OCI-LY7 (cell line): ENCODE results near the gene NRDC. TPM values are rescaled to one million over a fixed set of nuclear protein-coding genes. Genes with fewer than 3 reads are reported as not detected.

ENCODE experiments used
- BruUV-seq: library from RNA; stranded (reverse); fragments of 400-500 nt; replicated peaks from 2 replicates; lab custom pipeline; 2021; lab: Mats Ljungman, UMichigan
- CTCF ChIA-PET: fragments of 300-600 bp; sonication (Branson Sonifier 250); formaldehyde crosslinking; loops from one replicate; lab custom pipeline; 2022; ENCODE audit warnings: antibody characterized with exemption; ENCODE audit not compliant: unreplicated experiment; lab: Charles Lee
- POLR2A ChIA-PET: fragments of 300-600 bp; sonication (Branson Sonifier 250); formaldehyde crosslinking; loops from one replicate; lab custom pipeline; 2022; ENCODE audit warnings: antibody characterized with exemption; lab: Charles Lee
- DNase-seq: peaks from one replicate; pipeline ENCODE4 v3.0.0-alpha.2; 2015; ENCODE audit warnings: low spot score
- H2AFZ ChIP-seq: fragments of 200-600 bp; sonication (generic), shearing (Covaris generic); 2 replicates; pipeline ENCODE4 v1.6.1; 2014; ENCODE audit warnings: mild to moderate bottlenecking, antibody characterized with exemption, low read length, moderate library complexity
- H3K27ac ChIP-seq: fragments of 200-600 bp; sonication (generic); 2 replicates; pipeline ENCODE4 v1.5.1; 2014; ENCODE audit warnings: mixed run types, low read depth, mild to moderate bottlenecking, moderate library complexity, low read length, inconsistent platforms; ENCODE audit not compliant: poor library complexity, severe bottlenecking
- H3K36me3 ChIP-seq: fragments of 200-600 bp; sonication (generic); 2 replicates; pipeline ENCODE4 v1.6.1; 2014; ENCODE audit warnings: mild to moderate bottlenecking, antibody characterized with exemption, low read length, moderate library complexity, mixed read lengths; ENCODE audit not compliant: insufficient read depth
- H3K4me1 ChIP-seq: fragments of 200-600 bp; sonication (generic); 2 replicates; pipeline ENCODE4 v1.5.1; 2014; ENCODE audit warnings: mild to moderate bottlenecking, low read length; ENCODE audit not compliant: insufficient read depth, poor library complexity, severe bottlenecking
- H3K4me2 ChIP-seq: fragments of 200-600 bp; sonication (generic); 2 replicates; pipeline ENCODE4 v1.6.1; 2014; ENCODE audit warnings: mild to moderate bottlenecking, low read length
- H3K4me3 ChIP-seq: fragments of 200-600 bp; sonication (generic); 2 replicates; pipeline ENCODE4 v1.5.1; 2014; ENCODE audit warnings: mild to moderate bottlenecking, low read depth, low read length; ENCODE audit not compliant: poor library complexity, severe bottlenecking
- H3K79me2 ChIP-seq: fragments of 200-600 bp; sonication (generic); 2 replicates; pipeline ENCODE4 v1.6.1; 2016; ENCODE audit warnings: low read depth, mild to moderate bottlenecking, low read length, moderate library complexity, mixed read lengths; ENCODE audit not compliant: insufficient read depth
- H3K9me2 ChIP-seq: fragments of 200-600 bp; sonication (generic); 2 replicates; pipeline ENCODE4 v1.6.1; 2016; ENCODE audit warnings: mild to moderate bottlenecking, low read length, mixed read lengths; ENCODE audit not compliant: insufficient read depth
- H3K9me3 ChIP-seq: fragments of 200-600 bp; sonication (generic); 2 replicates; pipeline ENCODE4 v1.6.1; 2014; ENCODE audit warnings: mild to moderate bottlenecking, mixed run types, low read length, mixed read lengths
- H4K20me1 ChIP-seq: fragments of 200-600 bp; sonication (generic); 2 replicates; pipeline ENCODE4 v1.6.1; 2014; ENCODE audit warnings: mild to moderate bottlenecking, antibody characterized with exemption, low read length, moderate library complexity, mixed read lengths; ENCODE audit not compliant: insufficient read depth
- CTCF ChIP-seq: fragments of 200-600 bp; sonication (generic); conservative IDR thresholded peaks from 2 replicates; pipeline ENCODE4 v1.5.1; 2014; ENCODE audit warnings: mild to moderate bottlenecking, antibody characterized with exemption, low read length, moderate library complexity, mixed read lengths
- EZH2phosphoT487 ChIP-seq: fragments of 200-600 bp; sonication (generic); IDR thresholded peaks from 2 replicates; pipeline ENCODE4 v1.6.1; 2018; ENCODE audit warnings: low read depth, borderline replicate concordance, mild to moderate bottlenecking, mixed run types, antibody characterized with exemption, low read length, moderate library complexity, mixed read lengths
- intact Hi-C: fragments of 100-400 bp; cut with micrococcal nuclease; formaldehyde crosslinking; loops from one replicate; pipeline ENCODE4 v1.10.0; 2022; ENCODE audit not compliant: unreplicated experiment
- total RNA-seq, 2 experiments: library from RNA; depleted of rRNA in 1 of 2; stranded (reverse); fragments of >200 nt in 1 of 2; shearing (Covaris generic) in 1 of 2; gene quantifications; 2 replicates each; pipeline ENCODE4 v1.2.3, GENCODE V29; 2014 to 2022

NRDC gene
- total RNA-seq, 2 experiments from 2014 or later, result 48.0 to 162 TPM

- Histone ChIP-seq H3K36me3 (peaks cover 84% of the 10 kb centered on the region), H3K4me3 (no peak overlapping the region), H3K4me2 (no peak overlapping the region), H3K79me2 (no peaks in the 10 kb centered on the region), H2AFZ (no peak overlapping the region), H4K20me1 (no peaks in the 10 kb centered on the region), H3K4me1 (no peaks in the 10 kb centered on the region), H3K27ac (no peak overlapping the region), H3K9me2 (no peaks in the 10 kb centered on the region), H3K9me3 (no peaks in the 10 kb centered on the region)
- CTCF ChIA-PET, result no interaction called here
- intact Hi-C loops, result no loop called here
- no peak for DNase-seq
- TF ChIP-seq EZH2phosphoT487 (no peak), CTCF (no peak)
- POLR2A ChIA-PET, result no interaction called here
- BruUV-seq, result no TSS peak
Measured at GRCh38 chr1:51794260-51794659, 84.3 kb downstream of the NRDC start.

GRCh38 chr1:51792864-51793263 is 85.7 kb downstream of the NRDC start:
- H3K79me2 ChIP-seq, result no peaks in the 10 kb centered on the region
- H3K27ac ChIP-seq, result no peak overlapping the region
- DNase-seq, result no peak
- no peak overlapping the region for H2AFZ ChIP-seq
- H3K4me2 ChIP-seq, result no peak overlapping the region
- H4K20me1 ChIP-seq, result no peaks in the 10 kb centered on the region
- no peak for TF ChIP-seq EZH2phosphoT487
- no peak for TF ChIP-seq CTCF
- intact Hi-C loops, result no loop called here
- H3K9me3 ChIP-seq, result no peaks in the 10 kb centered on the region
- H3K4me1 ChIP-seq, result no peaks in the 10 kb centered on the region
- no peak overlapping the region for H3K4me3 ChIP-seq
- POLR2A ChIA-PET, result no interaction called here
- CTCF ChIA-PET, result no interaction called here
- peaks cover 88% of the 10 kb centered on the region for H3K36me3 ChIP-seq
- no TSS peak for BruUV-seq
- no peaks in the 10 kb centered on the region for H3K9me2 ChIP-seq

- no peak overlapping the region for H2AFZ ChIP-seq
- CTCF ChIA-PET, result no interaction called here
- POLR2A ChIA-PET, result no interaction called here
Measured at GRCh38 chr1:51791888-51792287, 86.6 kb downstream of the NRDC start.

More at GRCh38 chr1:51791888-51792287, 86.6 kb downstream of the NRDC start:
- H3K4me1 ChIP-seq, result no peaks in the 10 kb centered on the region
- H3K9me3 ChIP-seq, result no peaks in the 10 kb centered on the region
- H3K9me2 ChIP-seq, result no peaks in the 10 kb centered on the region
- H3K4me3 ChIP-seq, result no peak overlapping the region
- H4K20me1 ChIP-seq, result no peaks in the 10 kb centered on the region
- intact Hi-C loops, result no loop called here
- BruUV-seq, result no TSS peak
- DNase-seq, result no peak
- H3K36me3 ChIP-seq, result peaks cover 88% of the 10 kb centered on the region
- no peak overlapping the region for H3K27ac ChIP-seq
- H3K79me2 ChIP-seq, result no peaks in the 10 kb centered on the region
- TF ChIP-seq CTCF (no peak), EZH2phosphoT487 (no peak)
- H3K4me2 ChIP-seq, result no peak overlapping the region
